Measurements from ENCODE around the gene C19orf25. TPM values are rescaled to one million over a fixed set of nuclear protein-coding genes. Genes with fewer than 3 reads are reported as not detected.
"Not testable (repeated sequence)": the region's sequence is repeated elsewhere in the genome, so short reads cannot be mapped to it uniquely, and the experiment has no call there.

Gene C19orf25
- polyA plus RNA-seq, 1 donor, result 22.4 TPM

- DNase-seq, result no peak
These were observed 32.1 kb downstream of the C19orf25 start for GRCh38 chr19:1446713-1447481.

- no peak for DNase-seq
These were observed 32.9 kb downstream of the C19orf25 start for GRCh38 chr19:1445932-1446712.

- peak; percentile 71 for DNase-seq
These were observed 33.7 kb downstream of the C19orf25 start for GRCh38 chr19:1445185-1445931.

- no peak for DNase-seq
These were observed 37.2 kb downstream of the C19orf25 start for GRCh38 chr19:1441677-1442438.

GRCh38 chr19:1441022-1441426, 38.0 kb downstream of the C19orf25 start:
- no peak for DNase-seq

GRCh38 chr19:1440418-1440801, 38.6 kb downstream of the C19orf25 start:
- DNase-seq, result no peak

GRCh38 chr19:1439525-1440417, 39.2 kb downstream of the C19orf25 start:
- DNase-seq, result not testable (repeated sequence)

GRCh38 chr19:1438933-1439354, 40.1 kb downstream of the C19orf25 start:
- DNase-seq, result no peak

- DNase-seq, result peak; percentile 98
These were observed 40.7 kb downstream of the C19orf25 start, which contains the start of gene RPS15 for GRCh38 chr19:1438035-1438932. Gene RPS15, plus strand, starts transcription at chr19:1438396. Its CDS starts 30 bp downstream, at chr19:1438426.

- DNase-seq, result no peak
These were observed 41.4 kb downstream of the C19orf25 start for GRCh38 chr19:1437609-1438008.

- DNase-seq, result no peak
These were observed 43.5 kb downstream of the C19orf25 start for GRCh38 chr19:1435378-1435989.

GRCh38 chr19:1434577-1435060, 44.4 kb downstream of the C19orf25 start:
- no peak for DNase-seq

GRCh38 chr19:1434040-1434366, 45.0 kb downstream of the C19orf25 start:
- no peak for DNase-seq

- DNase-seq, result no peak
These were observed 45.6 kb downstream of the C19orf25 start for GRCh38 chr19:1433119-1434039.

- DNase-seq, result no peak
These were observed 46.5 kb downstream of the C19orf25 start for GRCh38 chr19:1432507-1432887.

GRCh38 chr19:1431759-1432506, 47.1 kb downstream of the C19orf25 start:
- no peak for DNase-seq

- DNase-seq, result no peak
These were observed 48.8 kb downstream of the C19orf25 start for GRCh38 chr19:1430246-1430645.

- DNase-seq, result no peak
These were observed 49.3 kb downstream of the C19orf25 start for GRCh38 chr19:1429750-1430149.
